ENCODE data around the gene SIGLEC5. TPM values are rescaled to one million over a fixed set of nuclear protein-coding genes. Genes with fewer than 3 reads are reported as not detected.

SIGLEC5 gene
- total and polyA plus RNA-seq, 2 donors = 0.32 to 0.47 TPM

- Histone ChIP-seq H3K4me1 (ENCODE audit: insufficient read depth) (no peaks in the 10 kb centered on the region), H3K4me3 (ENCODE audit: low read depth, low read length) (no peak overlapping the region), H3K27ac (ENCODE audit: low read depth) (no peak overlapping the region), H3K36me3 (ENCODE audit: insufficient read depth) (no peaks in the 10 kb centered on the region)
- WGBS = 67% methylated on average over 8 of the region's 8 CpGs
- no peak for DNase-seq (ENCODE audit: extremely low spot score)
Measured at GRCh38 chr19:51566489-51567100, 63.6 kb downstream of the SIGLEC5 start.

- no peak for DNase-seq (ENCODE audit: extremely low spot score)
- Histone ChIP-seq H3K27ac (ENCODE audit: low read depth) (no peak overlapping the region), H3K4me3 (ENCODE audit: low read depth, low read length) (no peak overlapping the region), H3K36me3 (ENCODE audit: insufficient read depth) (no peaks in the 10 kb centered on the region), H3K4me1 (ENCODE audit: insufficient read depth) (no peaks in the 10 kb centered on the region)
- WGBS = 67% methylated on average over 4 of the region's 4 CpGs
Measured at GRCh38 chr19:51565583-51565982, 64.6 kb downstream of the SIGLEC5 start.

GRCh38 chr19:51564791-51565190 is 65.4 kb downstream of the SIGLEC5 start:
- Histone ChIP-seq H3K36me3 (ENCODE audit: insufficient read depth) (no peaks in the 10 kb centered on the region), H3K4me3 (ENCODE audit: low read depth, low read length) (no peak overlapping the region), H3K4me1 (ENCODE audit: insufficient read depth) (no peaks in the 10 kb centered on the region), H3K27ac (ENCODE audit: low read depth) (no peak overlapping the region)
- no peak for DNase-seq (ENCODE audit: extremely low spot score)
- 41% methylated on average over 6 of the region's 6 CpGs for WGBS

Small RNA genes within 50 kb of the gene (small RNA-seq; reads per million reads assigned to genes)
- gene AC018755.2 = not detected

Other genes with a start within 250 kb of the SIGLEC5 start
- gene LIM2, start 242.4 kb downstream of the SIGLEC5 start, total RNA-seq = not detected
- gene LIM2, start 242.4 kb downstream of the SIGLEC5 start, polyA plus RNA-seq = not detected
- gene C19orf84, start 239.8 kb downstream of the SIGLEC5 start, total RNA-seq = not detected
- gene C19orf84, start 239.8 kb downstream of the SIGLEC5 start, polyA plus RNA-seq = not detected
- gene SIGLEC10, start 212.8 kb downstream of the SIGLEC5 start, total RNA-seq = 0.85 TPM
- gene SIGLEC10, start 212.8 kb downstream of the SIGLEC5 start, polyA plus RNA-seq = 10.6 TPM
- 0.90 TPM for gene SIGLEC8, start 171.9 kb downstream of the SIGLEC5 start, total RNA-seq
- 0.61 TPM for gene SIGLEC8, start 171.9 kb downstream of the SIGLEC5 start, polyA plus RNA-seq
- not detected for gene CEACAM18, start 151.9 kb downstream of the SIGLEC5 start, total RNA-seq
- gene CEACAM18, start 151.9 kb downstream of the SIGLEC5 start, polyA plus RNA-seq = not detected
- gene SIGLEC12, start 128.6 kb downstream of the SIGLEC5 start, total RNA-seq = 0.11 TPM
- gene SIGLEC12, start 128.6 kb downstream of the SIGLEC5 start, polyA plus RNA-seq = 0.37 TPM
- gene SIGLEC6, start 98.7 kb downstream of the SIGLEC5 start, total RNA-seq = 4.0 TPM
- gene SIGLEC6, start 98.7 kb downstream of the SIGLEC5 start, polyA plus RNA-seq = 1.4 TPM
- gene ZNF175, start 59.1 kb downstream of the SIGLEC5 start, total RNA-seq = 10.2 TPM
- 4.9 TPM for gene ZNF175, start 59.1 kb downstream of the SIGLEC5 start, polyA plus RNA-seq
- 1.2 TPM for gene SIGLEC14, start 16.4 kb upstream of the SIGLEC5 start, total RNA-seq
- 4.4 TPM for gene SIGLEC14, start 16.4 kb upstream of the SIGLEC5 start, polyA plus RNA-seq
- 6.3 TPM for gene SPACA6, start 62.9 kb upstream of the SIGLEC5 start, total RNA-seq
- 19.3 TPM for gene SPACA6, start 62.9 kb upstream of the SIGLEC5 start, polyA plus RNA-seq
- gene HAS1, start 93.6 kb upstream of the SIGLEC5 start, total RNA-seq = 0.32 TPM
- gene HAS1, start 93.6 kb upstream of the SIGLEC5 start, polyA plus RNA-seq = 1.2 TPM
- 7.1 TPM for gene FPR1, start 121.5 kb upstream of the SIGLEC5 start, total RNA-seq
- 15.7 TPM for gene FPR1, start 121.5 kb upstream of the SIGLEC5 start, polyA plus RNA-seq
- gene FPR2, start 130.8 kb upstream of the SIGLEC5 start, total RNA-seq = 1.0 TPM
- gene FPR2, start 130.8 kb upstream of the SIGLEC5 start, polyA plus RNA-seq = 4.9 TPM
- gene FPR3, start 164.8 kb upstream of the SIGLEC5 start, total RNA-seq = 1.0 TPM
- 5.8 TPM for gene FPR3, start 164.8 kb upstream of the SIGLEC5 start, polyA plus RNA-seq